Osteocyte (in vitro differentiated cells): ENCODE data around the gene TRIM23. TPM values are rescaled to one million over a fixed set of nuclear protein-coding genes. Genes with fewer than 3 reads are reported as not detected.
"Not testable (repeated sequence)": the region's sequence is repeated elsewhere in the genome, so short reads cannot be mapped to it uniquely, and the experiment has no call there.

ENCODE experiments used
- DNase-seq: peaks from one replicate; pipeline ENCODE4 v3.0.0; 2021; ENCODE audit warnings: mixed read lengths; ENCODE audit not compliant: unreplicated experiment; ENCODE audit errors: extremely low spot score
- H3K27ac Mint-ChIP-seq: one replicate; pipeline ENCODE4 v1.8.0; 2021; ENCODE audit warnings: mild to moderate bottlenecking, mixed read lengths; ENCODE audit not compliant: unreplicated experiment
- H3K27me3 Mint-ChIP-seq: one replicate; pipeline ENCODE4 v1.8.0; 2021; ENCODE audit warnings: mixed read lengths; ENCODE audit not compliant: unreplicated experiment
- H3K36me3 Mint-ChIP-seq: one replicate; pipeline ENCODE4 v1.8.0; 2021; ENCODE audit warnings: mixed read lengths; ENCODE audit not compliant: unreplicated experiment
- H3K4me1 Mint-ChIP-seq: one replicate; pipeline ENCODE4 v1.8.0; 2021; ENCODE audit warnings: mixed read lengths; ENCODE audit not compliant: unreplicated experiment
- H3K4me3 Mint-ChIP-seq: one replicate; pipeline ENCODE4 v1.8.0; 2021; ENCODE audit warnings: mild to moderate bottlenecking, moderate library complexity, mixed read lengths; ENCODE audit not compliant: unreplicated experiment
- H3K9me3 Mint-ChIP-seq: one replicate; pipeline ENCODE4 v1.8.0; 2021; ENCODE audit warnings: mixed read lengths; ENCODE audit not compliant: unreplicated experiment
- total RNA-seq: library from RNA; stranded (reverse); gene quantifications from 2 replicates; pipeline ENCODE4 v1.2.1, GENCODE V29; 2021
- TF ChIP-seq, protein P1 (sequence below): fragments of 200-600 bp; sonication (generic); IDR thresholded peaks from 2 replicates; pipeline ENCODE4 v1.5.0; 2021; ENCODE audit warnings: antibody characterized with exemption, mild to moderate bottlenecking, moderate library complexity

TRIM23 gene
- total RNA-seq, 1 donor from 2014 or later = 21.5 TPM

DNA sequence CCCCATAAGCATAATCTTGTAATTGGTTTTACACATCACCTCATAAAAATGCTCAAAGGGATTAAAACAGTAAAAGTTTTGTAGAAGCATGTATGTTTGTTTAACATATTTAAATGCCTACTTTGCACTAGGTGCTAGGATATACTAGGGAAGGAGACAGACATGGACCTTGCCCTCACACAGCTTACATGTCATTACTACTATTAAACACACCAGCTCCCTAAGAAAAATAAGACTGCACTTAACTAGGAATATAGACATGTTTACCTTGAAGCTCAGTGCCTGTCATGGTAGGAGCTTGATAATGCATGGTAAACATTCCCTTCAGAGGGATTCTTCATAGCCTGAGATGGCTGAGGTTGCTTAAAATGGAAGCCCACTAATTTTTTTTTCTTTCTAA is 6.8 kb upstream of the TRIM23 start:
- no peak overlapping the region for H3K27ac Mint-ChIP-seq
- TF ChIP-seq, protein P1, sequence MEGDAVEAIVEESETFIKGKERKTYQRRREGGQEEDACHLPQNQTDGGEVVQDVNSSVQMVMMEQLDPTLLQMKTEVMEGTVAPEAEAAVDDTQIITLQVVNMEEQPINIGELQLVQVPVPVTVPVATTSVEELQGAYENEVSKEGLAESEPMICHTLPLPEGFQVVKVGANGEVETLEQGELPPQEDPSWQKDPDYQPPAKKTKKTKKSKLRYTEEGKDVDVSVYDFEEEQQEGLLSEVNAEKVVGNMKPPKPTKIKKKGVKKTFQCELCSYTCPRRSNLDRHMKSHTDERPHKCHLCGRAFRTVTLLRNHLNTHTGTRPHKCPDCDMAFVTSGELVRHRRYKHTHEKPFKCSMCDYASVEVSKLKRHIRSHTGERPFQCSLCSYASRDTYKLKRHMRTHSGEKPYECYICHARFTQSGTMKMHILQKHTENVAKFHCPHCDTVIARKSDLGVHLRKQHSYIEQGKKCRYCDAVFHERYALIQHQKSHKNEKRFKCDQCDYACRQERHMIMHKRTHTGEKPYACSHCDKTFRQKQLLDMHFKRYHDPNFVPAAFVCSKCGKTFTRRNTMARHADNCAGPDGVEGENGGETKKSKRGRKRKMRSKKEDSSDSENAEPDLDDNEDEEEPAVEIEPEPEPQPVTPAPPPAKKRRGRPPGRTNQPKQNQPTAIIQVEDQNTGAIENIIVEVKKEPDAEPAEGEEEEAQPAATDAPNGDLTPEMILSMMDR = no peak

DNA sequence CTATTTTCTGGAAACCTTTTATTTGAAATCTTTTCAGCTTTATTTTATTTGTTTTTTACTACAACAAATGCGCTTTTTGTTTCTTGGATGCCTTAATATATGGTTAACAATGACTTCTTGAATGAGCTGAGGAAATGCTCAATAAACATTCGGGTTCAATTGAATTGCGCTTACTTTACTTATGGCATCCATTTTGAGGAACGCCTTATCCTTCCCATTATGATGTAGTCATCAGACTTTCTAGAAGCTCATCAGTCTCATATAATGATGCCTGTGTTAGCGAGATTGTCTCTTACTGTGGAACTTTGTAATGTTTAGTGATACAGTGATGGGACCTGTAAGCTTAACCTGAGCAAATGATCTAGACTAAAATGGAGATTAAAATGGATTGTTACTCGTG is 1.6 kb upstream of the TRIM23 start:
- Mint-ChIP-seq H3K27me3 (no peaks in the 10 kb centered on the region), H3K4me1 (peaks cover 31% of the 10 kb centered on the region), H3K27ac (peak overlapping the region; percentile 80), H3K4me3 (peak overlapping the region; percentile 99), H3K36me3 (peaks cover 12% of the 10 kb centered on the region), H3K9me3 (no peaks in the 10 kb centered on the region)
- TF ChIP-seq, protein P1 = no peak
- DNase-seq = no peak

More for the DNA sequence above, 6.8 kb upstream of the TRIM23 start:
- Mint-ChIP-seq H3K4me3 (no peak overlapping the region), H3K4me1 (peaks cover 9% of the 10 kb centered on the region), H3K36me3 (peaks cover 18% of the 10 kb centered on the region), H3K9me3 (no peaks in the 10 kb centered on the region), H3K27me3 (no peaks in the 10 kb centered on the region)
- no peak for DNase-seq

DNA sequence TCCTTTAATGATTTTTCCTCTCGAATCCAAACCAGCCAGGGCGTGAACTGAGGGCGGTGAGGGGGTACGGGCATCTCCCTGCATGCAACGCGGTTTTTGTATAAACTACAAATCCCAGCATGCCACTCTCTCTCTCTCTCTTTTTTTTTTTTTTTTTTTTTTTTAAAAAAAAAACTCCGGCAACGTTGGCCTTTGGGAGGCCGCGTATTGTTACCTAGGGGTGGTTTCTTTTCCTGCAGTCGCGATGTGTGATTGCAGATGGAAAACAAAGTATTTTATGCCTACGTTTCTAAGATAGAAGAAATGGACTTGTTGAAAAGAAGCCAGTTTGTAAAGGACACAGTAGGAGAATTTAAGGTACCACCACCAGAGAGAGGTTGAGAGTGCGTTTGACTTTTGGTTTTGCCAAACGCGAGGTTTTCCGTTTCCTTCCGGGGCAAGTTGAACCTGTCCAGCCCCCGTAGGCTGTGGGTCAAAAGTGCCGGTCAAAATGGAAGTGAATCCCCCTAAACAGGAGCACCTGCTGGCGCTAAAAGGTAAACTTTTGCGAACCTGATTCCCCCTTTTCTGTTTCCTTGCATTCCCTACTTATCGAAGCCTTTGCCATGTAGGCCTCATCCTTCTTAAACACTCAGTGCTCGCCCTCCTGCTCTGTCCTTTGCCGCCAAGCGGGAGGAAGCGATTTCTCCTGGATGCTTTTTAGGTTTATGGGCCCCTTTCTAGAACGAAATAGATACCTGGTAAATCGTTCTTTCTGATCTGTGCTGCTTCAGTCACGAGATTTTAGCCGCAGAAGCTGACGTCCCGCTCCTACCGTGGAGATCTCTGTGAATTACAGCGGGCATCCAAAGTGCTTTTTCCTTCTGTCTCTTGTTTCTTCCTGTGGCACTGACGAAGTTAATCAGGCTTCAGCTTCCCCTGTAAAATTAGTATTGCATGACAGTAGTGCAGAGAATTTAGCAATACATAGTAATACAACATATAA is 730 bp upstream of the TRIM23 start, which contains the start of the genes SHLD3 and TRAPPC13:
Gene SHLD3, plus strand, starts transcription at position 457 of the 985 bp plus-strand sequence. CDS start 4,561 bp downstream, outside the sequence.
Gene TRAPPC13, plus strand, starts transcription at position 457 of the 985 bp plus-strand sequence. Its CDS starts 34 bp downstream, at position 491.
- no peak for DNase-seq
- peak within 1 kb of the TSS; percentile 94 for H3K27ac Mint-ChIP-seq
- H3K9me3 Mint-ChIP-seq = no peaks in the 10 kb centered on the region
- H3K36me3 Mint-ChIP-seq = peaks cover 11% of the 10 kb centered on the region
- peaks cover 31% of the 10 kb centered on the region for H3K4me1 Mint-ChIP-seq
- H3K4me3 Mint-ChIP-seq = peak within 1 kb of the TSS; percentile 99
- no peaks in the 10 kb centered on the region for H3K27me3 Mint-ChIP-seq
- TF ChIP-seq, protein P1 = no peak

DNA sequence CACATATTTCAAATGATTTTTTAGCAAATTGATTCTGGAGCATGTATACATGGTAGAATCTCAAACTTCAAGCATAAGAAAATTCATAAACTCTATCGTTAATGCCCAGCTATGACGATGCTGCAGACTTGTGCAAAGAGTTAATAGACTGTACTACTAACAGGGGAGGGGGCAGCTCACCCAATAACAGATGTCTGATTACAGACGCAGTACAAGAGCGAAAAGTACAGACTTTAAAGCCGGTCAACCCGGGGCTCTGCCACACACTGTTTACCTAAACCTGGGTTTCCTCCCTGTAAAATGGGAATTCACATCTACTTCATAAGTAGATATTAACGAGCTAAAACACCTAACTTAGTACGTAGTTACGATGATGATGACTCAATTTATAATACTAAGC is 651 bp downstream of the TRIM23 start:
- Mint-ChIP-seq H3K36me3 (peaks cover 5% of the 10 kb centered on the region), H3K4me3 (peak overlapping the region; percentile 99), H3K4me1 (peaks cover 31% of the 10 kb centered on the region), H3K27me3 (no peaks in the 10 kb centered on the region), H3K27ac (peak overlapping the region; percentile 94), H3K9me3 (no peaks in the 10 kb centered on the region)
- DNase-seq = no peak
- TF ChIP-seq, protein P1 = no peak

DNA sequence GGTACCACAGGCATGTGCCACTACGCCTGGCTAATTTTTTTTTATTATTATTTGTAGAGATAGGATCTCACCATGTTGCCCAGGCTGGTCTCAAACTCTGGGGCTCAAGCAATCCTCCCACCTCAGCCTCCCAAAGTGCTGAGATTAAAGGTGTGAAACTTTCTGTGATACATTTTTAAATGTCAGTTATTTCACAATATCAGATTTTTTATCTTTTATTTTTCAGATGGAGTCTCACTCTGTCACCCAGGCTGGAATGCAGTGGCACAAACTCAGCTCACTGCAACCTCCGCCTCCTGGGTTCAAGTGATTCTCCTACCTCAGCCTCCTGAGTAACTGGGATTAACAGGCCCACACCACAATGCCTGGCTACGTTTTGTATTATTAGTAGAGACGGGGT is 2.2 kb downstream of the TRIM23 start:
- peaks cover 28% of the 10 kb centered on the region for H3K4me1 Mint-ChIP-seq
- H3K27ac Mint-ChIP-seq, DNase-seq, H3K27me3 Mint-ChIP-seq, H3K36me3 Mint-ChIP-seq, H3K9me3 Mint-ChIP-seq: not testable (repeated sequence)
- H3K4me3 Mint-ChIP-seq = peak overlapping the region; percentile 99
